Jurkat, Clone E6-1 (cell line): ENCODE data around the gene IKBKE.
"Not testable (repeated sequence)": the region's sequence is repeated elsewhere in the genome, so short reads cannot be mapped to it uniquely, and the experiment has no call there.

ENCODE experiments used
- DNase-seq: peaks from one replicate; pipeline ENCODE4 v3.0.0-alpha.2; 2011; ENCODE audit warnings: low read depth, low spot score
- H3K4me3 ChIP-seq: 2 replicates; pipeline ENCODE4 v1.5.1; 2011; ENCODE audit warnings: mild to moderate bottlenecking, low read length, control low read depth, moderate library complexity

IKBKE gene

GRCh38 chr1:206470692-206471414 lies 577 bp downstream of the IKBKE start:
- DNase-seq, result peak; percentile 63
- H3K4me3 ChIP-seq, result peak overlapping the region; percentile 92

DNA sequence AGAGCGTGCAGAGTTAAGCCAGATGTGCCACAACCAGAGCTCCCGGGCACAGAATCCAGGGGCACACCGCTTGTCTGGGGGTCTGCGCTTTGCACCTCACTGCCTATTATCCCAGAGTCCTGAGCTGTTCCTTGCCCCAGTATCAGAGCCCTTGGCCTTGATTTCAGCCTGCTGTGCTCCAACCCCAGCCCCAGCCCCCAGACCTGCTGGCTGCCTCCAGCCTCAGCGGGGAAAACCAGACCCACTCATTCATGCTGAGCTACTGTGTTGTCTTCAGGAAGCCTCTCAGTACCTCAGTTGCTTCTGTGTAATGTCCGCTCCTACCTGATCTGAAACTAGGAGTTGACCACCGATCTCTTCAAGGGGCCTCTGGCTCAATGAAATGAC lies 1.1 kb downstream of the IKBKE start:
- peak overlapping the region; percentile 92 for H3K4me3 ChIP-seq
- no peak for DNase-seq

DNA sequence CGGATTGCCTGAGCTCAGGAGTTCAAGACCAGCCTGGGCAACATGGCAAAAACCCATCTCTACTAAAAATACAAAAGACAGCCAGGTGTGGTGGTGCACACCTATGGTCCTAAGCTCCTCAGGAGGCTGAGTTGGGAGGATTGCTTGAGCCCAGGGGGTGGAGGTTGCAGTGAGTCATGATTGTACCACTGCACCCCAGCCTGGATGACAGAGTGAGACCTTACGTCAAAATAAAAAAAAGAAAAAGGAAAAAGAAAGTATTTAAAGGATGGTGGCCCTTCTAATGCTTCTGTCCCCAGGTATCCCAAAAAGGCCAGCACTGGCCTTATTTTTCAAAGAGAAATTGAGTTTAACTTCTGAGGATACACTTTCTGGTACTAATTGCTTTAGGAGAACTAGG lies 1.7 kb downstream of the IKBKE start:
- DNase-seq, result no peak
- no peak overlapping the region for H3K4me3 ChIP-seq

- peak; percentile 32 for DNase-seq
- no peak overlapping the region for H3K4me3 ChIP-seq
Observed at GRCh38 chr1:206472454-206472853, 2.2 kb downstream of the IKBKE start.

DNA sequence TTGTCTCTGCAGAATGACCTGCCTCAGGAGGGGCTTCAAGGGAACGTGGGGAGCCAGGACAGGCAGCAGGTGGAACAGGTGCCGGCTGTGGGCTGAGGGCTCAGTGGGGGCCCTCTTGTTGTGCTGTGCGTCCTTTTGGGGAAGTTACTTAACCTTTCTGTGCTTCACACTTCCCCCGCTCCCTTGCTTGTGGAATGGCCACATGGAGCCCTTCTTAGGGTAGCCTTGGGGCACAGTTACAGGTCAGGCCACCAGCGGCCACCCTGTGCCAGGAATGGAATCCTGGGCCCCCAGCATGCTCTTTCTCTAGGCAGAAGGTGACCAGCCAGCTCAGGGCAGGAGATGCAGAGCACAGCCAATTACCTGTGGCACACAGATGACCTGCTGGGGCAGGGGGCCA lies 2.6 kb downstream of the IKBKE start:
- H3K4me3 ChIP-seq, result no peak overlapping the region
- DNase-seq, result no peak

DNA sequence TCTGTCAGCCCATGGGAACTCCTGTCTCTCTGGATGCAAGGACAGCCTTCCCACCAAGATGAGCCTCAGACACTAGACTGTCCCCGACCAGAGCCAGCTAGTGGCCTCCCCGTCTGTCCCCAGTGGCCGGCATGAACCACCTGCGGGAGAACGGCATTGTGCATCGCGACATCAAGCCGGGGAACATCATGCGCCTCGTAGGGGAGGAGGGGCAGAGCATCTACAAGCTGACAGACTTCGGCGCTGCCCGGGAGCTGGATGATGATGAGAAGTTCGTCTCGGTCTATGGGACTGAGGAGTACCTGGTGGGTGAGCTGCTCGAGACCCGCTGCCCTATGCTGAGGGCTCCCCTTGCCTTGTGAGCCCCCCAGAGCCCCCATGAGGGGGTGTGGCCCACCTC lies 5.8 kb downstream of the IKBKE start:
- DNase-seq, result no peak
- H3K4me3 ChIP-seq, result no peak overlapping the region

GRCh38 chr1:206476591-206476990 lies 6.3 kb downstream of the IKBKE start:
- H3K4me3 ChIP-seq, result no peak overlapping the region
- DNase-seq, result no peak

DNA sequence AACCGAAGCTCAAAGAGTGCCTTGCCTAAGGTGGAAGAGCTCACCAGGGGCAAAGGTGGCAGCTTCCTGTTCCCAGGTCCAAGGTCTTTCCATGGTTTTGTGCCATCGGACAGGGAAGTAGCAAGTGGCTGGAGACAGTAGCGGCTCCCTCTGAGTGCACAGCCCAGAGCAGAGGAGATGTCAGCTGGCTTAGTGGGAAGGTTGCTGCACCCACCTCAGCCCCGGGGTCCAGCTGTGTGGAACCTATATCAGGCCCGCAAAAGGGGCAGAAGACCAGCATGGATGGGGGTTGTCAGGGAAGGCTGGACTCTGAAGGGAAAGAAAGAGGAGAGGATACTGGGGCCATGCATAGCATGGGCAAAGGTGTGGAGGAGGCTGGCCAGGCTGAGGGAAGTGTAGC lies 6.8 kb downstream of the IKBKE start:
- DNase-seq, result no peak
- H3K4me3 ChIP-seq, result no peak overlapping the region

DNA sequence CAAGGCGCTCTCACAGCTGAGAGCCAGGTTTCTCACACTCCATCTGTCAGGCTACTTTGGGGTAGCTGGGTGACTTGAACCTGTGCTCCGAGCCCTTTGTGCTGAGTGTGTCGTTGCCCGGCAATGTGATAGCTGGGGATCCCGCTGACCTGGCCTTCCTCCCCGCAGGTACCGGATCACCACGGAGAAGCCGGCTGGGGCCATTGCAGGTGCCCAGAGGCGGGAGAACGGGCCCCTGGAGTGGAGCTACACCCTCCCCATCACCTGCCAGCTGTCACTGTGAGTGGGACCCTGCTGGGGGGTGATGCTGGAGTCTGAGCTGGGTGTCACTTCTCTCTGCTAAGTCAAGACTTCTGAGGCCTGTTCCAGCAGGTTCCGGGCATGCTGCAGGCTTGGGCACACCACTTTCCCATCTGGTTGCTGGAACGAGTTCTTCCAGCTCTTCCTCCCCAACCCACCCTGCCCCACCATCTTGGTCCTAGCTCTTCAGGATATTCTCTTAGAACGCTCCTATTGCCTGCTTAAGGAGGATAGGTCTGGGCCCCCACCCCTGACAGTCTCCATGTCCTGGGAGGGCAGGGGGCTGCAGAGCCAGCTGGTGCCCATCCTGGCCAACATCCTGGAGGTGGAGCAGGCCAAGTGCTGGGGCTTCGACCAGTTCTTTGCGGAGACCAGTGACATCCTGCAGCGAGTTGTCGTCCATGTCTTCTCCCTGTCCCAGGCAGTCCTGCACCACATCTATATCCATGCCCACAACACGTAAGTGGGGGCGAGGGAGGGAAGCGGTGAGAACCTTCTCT lies 7.5 kb downstream of the IKBKE start:
- no peak overlapping the region for H3K4me3 ChIP-seq
- DNase-seq, result no peak

- DNase-seq, result no peak
Observed at GRCh38 chr1:206478746-206479145, 8.5 kb downstream of the IKBKE start.

GRCh38 chr1:206479183-206480125 lies 9.2 kb downstream of the IKBKE start:
- DNase-seq, result peak; percentile 70
- no peak overlapping the region for H3K4me3 ChIP-seq

More at GRCh38 chr1:206478746-206479145, 8.5 kb downstream of the IKBKE start:
- no peak overlapping the region for H3K4me3 ChIP-seq

- H3K4me3 ChIP-seq, result no peak overlapping the region
- DNase-seq, result no peak
Observed at GRCh38 chr1:206480211-206480610, 9.9 kb downstream of the IKBKE start.

DNA sequence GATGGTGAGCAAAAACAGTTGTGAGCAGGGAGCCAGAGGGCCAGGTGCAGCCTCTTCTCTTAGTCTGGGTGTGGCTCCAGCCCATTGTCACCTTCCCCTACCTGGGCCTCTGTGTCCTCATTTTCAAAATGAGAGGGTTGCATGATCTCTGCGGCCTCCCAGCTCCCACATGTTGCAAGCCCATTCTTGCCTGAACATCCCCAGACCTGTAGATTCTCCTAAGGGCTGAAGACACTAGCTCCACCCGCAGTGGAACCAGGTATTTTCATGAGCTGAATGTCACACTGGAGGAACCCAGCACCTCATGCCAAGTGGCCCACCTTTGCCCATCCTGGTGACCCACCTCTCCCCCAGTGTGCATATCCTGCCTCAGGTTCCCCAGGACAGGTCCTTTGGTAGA lies 12.3 kb downstream of the IKBKE start:
- H3K4me3 ChIP-seq, result no peak overlapping the region
- DNase-seq, result no peak

GRCh38 chr1:206483864-206484263 lies 13.6 kb downstream of the IKBKE start:
- not testable (repeated sequence) for H3K4me3 ChIP-seq, DNase-seq

DNA sequence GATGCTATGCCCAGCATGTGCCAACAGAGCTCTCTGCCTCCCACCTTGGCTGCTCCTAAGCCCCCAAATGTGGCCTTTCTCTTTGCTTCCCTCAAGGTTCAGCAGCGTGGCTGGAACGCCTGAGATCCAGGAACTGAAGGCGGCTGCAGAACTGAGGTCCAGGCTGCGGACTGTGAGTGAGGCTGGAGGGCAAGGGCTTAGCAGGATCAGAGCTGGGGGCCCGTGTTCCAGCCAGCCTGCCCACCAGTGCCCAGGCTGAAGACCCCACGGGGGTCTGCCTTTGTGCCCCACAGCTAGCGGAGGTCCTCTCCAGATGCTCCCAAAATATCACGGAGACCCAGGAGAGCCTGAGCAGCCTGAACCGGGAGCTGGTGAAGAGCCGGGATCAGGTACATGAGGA lies 14.6 kb downstream of the IKBKE start:
- no peak for DNase-seq
- H3K4me3 ChIP-seq, result no peak overlapping the region

- H3K4me3 ChIP-seq, result no peak overlapping the region
Observed at GRCh38 chr1:206486995-206487788, 16.9 kb downstream of the IKBKE start.

DNA sequence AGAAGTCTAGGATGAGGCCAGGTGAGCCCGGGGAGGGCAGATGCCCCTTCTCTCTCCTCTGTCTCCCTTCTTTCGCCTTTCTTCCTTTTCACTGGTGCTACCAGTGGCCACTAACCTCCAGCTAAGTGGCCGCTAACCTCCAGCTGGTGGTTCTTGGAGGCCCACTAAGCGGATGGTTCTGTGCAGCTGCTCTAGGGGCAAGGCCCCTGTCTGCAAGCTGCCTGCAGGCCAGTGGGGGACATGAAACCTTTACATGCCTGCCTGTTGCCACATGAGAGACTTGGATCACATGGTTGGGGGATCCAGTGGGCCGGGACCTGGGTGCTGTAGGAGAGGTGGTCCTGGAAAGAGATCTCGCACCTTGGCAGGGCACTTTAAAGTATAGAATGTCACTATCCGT lies 17.7 kb downstream of the IKBKE start:
- no peak for DNase-seq
- H3K4me3 ChIP-seq, result no peak overlapping the region

More at GRCh38 chr1:206486995-206487788, 16.9 kb downstream of the IKBKE start:
- no peak for DNase-seq

DNA sequence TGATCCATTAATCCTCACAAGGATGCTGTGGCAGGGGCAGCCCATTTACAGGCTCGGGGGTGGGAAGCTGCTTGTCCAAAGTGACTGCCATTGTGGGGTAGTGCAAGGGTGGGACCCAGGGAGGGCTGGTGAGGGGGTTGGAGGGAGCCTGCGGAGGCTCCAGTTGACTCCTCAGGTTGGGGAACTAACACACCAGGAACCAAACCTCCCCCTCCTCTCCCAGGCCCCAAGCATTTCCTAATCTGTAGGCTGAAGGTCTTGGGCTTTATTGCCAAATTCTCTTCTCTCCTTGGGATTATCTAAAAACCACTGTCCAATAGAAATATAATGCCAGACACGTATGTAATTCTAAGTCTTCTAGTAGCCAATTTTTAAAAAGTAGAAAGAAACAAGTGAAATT lies 18.2 kb downstream of the IKBKE start:
- no peak overlapping the region for H3K4me3 ChIP-seq
- no peak for DNase-seq
